Fibroblast of pulmonary artery (primary cell): ENCODE results near the gene HOXA11.

ENCODE experiments used
- DNase-seq: peaks from one replicate; pipeline ENCODE4 v3.0.0-alpha.2; 2010; ENCODE audit warnings: low read depth
- H3K4me3 ChIP-seq: replicated peaks from 2 replicates; pipeline ENCODE4 v1.5.1; 2011; ENCODE audit warnings: low read depth, mild to moderate bottlenecking, control low read depth, low read length, moderate library complexity
- TF ChIP-seq, protein P1 (sequence below): IDR thresholded peaks from 2 replicates; pipeline ENCODE4 v1.5.1; 2011; ENCODE audit warnings: mild to moderate bottlenecking, control low read depth, low read length, inconsistent platforms; ENCODE audit errors: missing control alignments

Gene HOXA11

DNA sequence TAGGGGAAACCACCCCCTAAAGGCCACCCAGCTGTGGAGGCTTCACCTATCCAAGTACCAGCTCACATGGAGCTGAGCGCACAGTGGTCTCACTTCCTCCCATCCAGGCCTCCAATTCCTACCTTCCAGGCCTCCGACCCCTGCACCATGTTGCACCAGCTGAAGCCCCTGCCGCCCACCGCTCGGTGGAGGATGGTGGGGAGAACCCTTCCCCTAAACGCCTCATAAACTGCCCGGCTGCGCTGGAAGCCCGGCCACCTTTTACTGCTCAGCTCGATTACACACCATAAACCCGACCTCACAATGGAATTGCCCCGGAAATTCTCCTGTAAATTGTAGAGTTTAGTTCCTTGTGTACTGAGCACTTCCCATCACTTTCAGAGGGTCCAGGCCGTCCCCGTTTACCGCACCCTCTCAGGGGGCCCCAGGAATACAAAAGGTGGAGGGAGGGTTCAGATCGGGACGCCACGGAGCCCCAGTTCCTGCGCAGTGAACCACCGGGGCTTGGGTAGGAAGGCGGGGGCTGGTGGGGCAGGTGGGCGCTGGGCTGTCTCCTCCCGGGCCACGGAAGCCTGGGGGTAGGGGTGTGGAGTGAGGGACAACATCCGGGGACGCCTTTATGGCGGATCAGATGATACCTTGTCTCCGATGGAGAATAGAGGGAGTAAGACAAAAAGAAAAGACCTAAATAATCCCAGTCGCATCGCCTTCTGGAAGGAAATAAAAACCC, 27.2 kb downstream of the HOXA11 start:
- DNase-seq: no peak
- TF ChIP-seq, protein P1, sequence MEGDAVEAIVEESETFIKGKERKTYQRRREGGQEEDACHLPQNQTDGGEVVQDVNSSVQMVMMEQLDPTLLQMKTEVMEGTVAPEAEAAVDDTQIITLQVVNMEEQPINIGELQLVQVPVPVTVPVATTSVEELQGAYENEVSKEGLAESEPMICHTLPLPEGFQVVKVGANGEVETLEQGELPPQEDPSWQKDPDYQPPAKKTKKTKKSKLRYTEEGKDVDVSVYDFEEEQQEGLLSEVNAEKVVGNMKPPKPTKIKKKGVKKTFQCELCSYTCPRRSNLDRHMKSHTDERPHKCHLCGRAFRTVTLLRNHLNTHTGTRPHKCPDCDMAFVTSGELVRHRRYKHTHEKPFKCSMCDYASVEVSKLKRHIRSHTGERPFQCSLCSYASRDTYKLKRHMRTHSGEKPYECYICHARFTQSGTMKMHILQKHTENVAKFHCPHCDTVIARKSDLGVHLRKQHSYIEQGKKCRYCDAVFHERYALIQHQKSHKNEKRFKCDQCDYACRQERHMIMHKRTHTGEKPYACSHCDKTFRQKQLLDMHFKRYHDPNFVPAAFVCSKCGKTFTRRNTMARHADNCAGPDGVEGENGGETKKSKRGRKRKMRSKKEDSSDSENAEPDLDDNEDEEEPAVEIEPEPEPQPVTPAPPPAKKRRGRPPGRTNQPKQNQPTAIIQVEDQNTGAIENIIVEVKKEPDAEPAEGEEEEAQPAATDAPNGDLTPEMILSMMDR: no peak
- H3K4me3 ChIP-seq: no peak overlapping the region

DNA sequence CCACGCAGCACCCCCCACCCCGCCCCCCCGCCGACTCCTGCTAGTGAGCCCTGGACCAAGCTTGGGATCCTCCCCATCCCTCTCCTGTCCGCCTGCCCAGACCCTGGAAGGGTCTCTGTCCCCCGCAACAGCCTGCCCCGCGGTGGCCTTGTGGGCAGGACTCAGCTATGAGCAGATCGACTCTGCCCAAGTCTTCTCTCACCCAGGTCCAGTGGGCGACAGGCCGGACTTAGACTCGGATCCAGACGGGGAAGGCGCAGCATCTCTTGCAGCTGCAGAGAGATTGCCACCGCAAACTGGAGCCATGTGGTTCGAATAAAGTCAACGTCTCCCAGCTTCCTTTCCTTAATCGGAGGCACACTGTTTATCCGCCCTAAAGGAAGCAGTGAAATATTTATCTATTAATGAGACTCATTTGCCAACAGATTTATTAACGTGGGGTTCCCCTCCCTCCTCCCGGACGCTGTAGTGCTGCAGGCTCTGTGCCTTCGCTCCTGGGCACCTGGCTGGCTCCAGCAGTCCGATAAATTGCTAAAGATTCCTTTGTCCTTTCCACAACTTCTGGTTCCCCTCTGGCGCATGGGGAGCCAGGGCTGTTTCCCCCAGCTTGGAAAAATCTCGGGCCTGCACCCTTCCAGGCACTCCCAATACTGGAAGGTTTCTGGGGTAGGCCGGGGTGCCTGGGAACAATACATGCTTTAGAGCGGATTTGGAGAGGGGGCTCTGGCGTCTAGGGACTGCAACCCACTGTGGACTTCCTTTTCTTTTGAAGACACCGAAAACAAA, 27.9 kb downstream of the HOXA11 start:
- DNase-seq: no peak
- TF ChIP-seq, protein P1: no peak
- H3K4me3 ChIP-seq: no peak overlapping the region

DNA sequence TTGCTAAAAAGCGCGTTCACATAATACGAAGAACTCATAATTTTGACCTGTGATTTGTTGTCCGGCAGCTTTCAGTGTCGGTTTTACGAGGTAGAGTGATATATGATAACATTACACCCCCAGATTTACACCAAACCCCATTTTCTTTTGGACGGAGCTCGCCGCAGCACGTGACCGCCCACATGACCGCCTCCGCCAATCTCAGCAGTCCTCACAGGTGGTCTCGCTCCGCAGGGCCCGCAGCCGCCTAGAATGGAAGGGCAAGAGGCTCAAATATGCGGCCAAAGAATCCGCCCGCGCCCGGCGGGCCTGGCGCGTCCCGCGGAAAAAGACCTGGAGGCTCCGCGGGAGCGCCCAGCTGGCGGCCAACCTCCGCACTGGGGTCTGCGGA, 28.5 kb downstream of the HOXA11 start, which contains the start of gene HOXA7:
TSS of gene HOXA7 (minus strand) at position 168 of the 391 bp plus-strand sequence. CDS start at position 38, 130 bp downstream.
- DNase-seq: no peak
- no peak within 1 kb of the TSS for H3K4me3 ChIP-seq
- TF ChIP-seq, protein P1: no peak

DNA sequence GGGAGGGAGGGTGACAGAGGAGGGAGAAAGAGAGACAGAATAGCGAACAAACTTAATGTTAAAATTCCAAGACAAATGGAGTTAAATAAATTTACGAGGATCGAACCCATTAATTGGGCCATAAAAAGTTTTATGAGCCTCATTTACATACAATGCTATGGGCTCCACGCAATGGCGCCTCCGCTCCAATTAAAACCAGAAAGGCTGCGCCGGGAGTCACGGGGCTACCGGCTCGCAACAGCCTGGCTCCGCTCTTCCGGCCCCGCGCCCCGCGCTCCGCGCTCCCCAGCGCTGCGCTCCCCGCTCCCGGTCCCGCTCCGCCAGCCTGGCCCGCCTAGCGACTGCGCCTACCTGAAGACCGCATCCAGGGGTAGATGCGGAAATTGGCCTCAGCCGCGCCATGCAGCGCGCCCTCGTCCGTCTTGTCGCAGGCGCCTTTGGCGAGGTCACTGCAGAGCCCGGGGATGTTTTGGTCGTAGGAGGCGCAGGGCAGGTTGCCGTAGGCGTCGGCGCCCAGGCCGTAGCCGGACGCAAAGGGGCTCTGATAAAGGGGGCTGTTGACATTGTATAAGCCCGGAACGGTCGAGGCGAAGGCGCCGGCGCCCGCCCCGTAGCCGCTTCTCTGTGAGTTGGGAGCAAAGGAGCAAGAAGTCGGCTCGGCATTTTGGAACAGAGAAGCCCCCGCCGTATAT, 29.1 kb downstream of the HOXA11 start:
- TF ChIP-seq, protein P1: no peak
- no peak for DNase-seq
- no peak overlapping the region for H3K4me3 ChIP-seq

DNA sequence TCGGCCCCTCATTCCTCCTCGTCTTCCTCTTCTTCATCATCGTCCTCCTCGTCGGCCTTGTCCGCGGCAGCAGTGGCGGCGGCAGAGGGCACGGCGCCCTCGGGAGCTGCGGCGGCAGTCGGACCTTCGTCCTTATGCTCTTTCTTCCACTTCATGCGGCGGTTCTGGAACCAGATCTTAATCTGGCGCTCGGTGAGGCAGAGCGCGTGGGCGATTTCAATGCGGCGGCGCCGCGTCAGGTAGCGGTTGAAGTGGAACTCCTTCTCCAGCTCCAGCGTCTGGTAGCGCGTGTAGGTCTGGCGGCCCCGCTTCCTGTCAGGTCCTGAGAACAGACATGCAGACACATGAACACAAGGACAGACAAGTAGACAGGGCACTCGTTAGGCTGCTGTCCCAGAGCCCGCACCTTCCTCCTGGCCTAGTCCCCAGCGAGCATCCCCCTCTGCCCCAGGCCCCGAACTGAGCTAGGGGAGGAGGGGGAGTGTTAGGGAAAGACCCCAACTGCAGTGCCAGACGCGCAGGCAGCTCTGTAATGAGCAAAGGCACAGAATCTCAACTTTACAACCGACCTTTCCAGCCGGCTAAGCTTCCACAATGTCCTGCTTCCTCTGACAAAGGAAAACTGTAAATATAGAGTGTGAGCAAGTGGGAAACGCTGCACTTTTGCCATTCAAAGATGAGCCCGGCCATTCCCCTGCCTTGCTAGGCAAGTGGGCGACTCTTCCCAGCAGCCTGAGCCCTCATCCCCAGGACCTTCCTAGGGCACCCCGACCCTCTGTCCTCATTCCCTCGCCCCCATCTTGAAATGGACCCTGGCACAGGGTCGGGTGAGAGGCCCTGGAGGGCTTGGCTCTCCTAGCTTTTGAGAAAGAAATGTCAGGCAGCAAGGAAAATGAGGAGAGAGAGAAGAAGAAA, 29.9 kb downstream of the HOXA11 start:
- DNase-seq: no peak
- TF ChIP-seq, protein P1: no peak
- H3K4me3 ChIP-seq: no peak overlapping the region

DNA sequence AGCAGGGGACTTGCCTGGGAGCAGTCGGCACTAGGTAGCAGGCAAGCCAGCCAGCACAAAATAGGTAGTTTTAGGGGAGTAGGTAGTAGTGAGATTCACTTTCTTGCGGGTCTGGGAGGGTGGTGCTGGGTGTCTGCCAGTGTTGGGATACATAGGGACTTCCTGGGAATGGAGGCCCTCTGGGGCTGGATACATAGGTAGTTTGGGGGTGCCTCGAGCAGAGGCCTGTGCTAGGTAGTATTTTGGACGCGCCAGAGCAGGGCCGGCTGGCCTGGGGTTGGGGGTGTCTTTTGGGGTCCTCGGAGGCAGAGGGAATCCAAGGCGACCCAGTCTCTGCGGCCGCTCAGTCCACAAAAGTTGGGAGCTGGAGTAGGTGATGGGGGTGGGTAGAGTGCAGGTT, 30.7 kb downstream of the HOXA11 start:
- DNase-seq: no peak
- TF ChIP-seq, protein P1: no peak
- no peak overlapping the region for H3K4me3 ChIP-seq
